ENCODE measurements around the gene SPRR1A.
"Not testable (repeated sequence)": the region's sequence is repeated elsewhere in the genome, so short reads cannot be mapped to it uniquely, and the experiment has no call there.

SPRR1A gene

DNA sequence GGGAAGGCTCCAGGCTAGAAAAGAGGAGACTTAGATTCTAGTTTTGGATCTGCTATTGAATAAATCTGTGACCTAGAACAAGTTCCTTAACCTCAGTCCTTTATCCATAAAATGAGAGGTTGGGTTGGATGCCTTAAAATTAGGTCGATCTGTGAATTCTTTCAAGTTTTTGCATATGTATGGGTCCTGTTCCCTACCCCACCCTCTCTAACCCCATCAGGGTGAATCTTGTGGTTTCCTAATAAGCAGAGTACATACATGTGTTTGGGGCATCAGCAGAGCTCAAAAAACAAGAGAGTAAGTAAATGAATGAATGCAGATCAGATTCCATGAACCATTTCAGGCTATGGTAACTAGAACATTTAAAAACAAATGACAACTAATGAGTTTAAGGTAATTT, 7.2 kb upstream of the SPRR1A start:
- DNase-seq, result no peak

DNA sequence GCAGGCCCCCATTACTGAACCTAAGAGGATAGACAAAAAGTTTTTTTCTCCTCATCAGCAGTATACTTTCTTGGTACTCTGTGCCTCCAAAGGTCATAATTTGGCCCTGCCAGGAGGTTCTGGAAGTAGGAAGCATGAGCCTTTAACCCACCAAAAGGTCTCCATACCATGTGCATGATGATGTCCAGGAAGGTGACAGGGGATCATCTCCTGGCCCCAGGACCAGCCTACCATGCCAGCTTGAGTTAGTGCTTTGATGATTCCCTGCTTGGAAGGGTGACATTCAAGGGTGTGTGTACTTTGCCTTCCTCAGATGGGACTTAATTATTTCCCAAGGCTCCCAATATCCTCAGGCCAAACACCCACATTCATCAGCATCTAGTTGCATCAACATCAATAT, 6.3 kb upstream of the SPRR1A start:
- no peak for DNase-seq

DNA sequence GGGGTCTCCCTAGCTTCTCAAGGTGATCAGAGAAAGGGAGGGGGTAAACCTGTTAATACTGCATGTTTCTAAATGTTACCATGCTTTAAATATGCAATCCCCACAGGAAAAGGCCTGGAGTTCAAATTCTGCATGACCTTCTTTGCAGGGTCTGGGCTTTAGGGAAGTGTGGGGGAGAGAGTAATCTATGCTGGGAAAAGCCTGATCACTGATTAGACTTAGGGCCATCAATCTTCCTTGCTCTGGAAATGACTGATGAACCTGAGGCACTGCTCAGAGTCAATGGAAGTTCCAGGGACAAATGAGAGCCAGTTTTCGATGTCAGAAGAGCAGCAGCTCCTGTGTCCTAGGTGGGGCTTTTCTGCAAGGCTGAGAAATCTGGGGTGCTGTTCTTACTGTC, 3.2 kb upstream of the SPRR1A start:
- no peak for DNase-seq

DNA sequence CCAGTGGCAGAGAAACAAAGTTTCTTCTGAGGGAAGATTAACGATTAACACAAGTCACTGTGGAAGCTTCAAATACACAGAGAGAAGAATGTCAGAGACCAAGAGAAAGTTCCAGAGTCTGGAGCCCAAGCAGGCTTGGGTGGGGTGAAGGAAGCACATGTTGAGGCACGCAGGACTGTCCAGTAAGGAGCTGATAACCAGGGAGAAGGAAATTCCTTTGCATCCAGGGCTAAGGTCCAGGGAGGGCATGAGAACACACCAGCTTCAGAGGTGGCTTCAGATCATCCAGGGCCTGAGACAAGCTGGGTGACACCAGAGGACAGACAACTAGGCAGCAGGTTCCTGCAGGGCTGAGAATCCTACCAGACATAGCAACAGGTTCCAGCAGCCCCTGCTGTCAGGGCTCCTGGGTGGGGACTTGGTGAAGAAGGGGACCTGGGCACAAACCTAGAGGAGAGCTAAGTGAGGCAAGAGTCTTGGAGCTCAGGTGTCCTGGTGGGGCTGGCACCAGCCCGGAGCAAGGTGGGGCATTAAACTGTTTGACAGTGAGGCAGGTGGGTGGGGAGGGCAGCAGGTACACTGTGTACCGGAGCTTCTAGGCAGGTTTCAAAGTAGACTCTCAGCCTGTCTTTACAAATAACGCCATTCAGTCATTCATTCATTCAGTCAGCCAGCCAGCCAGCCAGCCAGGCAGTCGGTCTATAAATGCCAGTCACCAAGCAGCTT, 2.6 kb upstream of the SPRR1A start:
- DNase-seq, result no peak

DNA sequence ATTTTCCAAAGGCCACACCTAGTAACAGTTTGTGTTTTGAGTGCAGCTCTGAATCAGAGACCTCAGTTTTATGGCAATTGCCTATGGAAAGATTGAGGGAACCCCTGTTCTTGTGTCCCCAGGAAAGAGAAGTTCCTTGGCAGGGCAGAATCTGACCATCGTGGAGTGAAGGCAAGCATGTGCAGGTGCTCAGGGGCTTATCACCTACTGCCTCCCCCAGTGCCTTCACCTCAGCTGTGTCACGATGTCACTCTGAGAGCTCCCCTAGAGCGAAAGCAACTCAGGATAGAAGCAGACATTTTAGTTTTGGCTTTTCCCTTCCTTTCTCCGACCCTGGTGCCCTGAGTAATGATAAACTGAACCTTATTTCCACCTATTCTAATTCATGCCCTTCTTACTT, 1.8 kb upstream of the SPRR1A start:
- DNase-seq, result no peak

DNA sequence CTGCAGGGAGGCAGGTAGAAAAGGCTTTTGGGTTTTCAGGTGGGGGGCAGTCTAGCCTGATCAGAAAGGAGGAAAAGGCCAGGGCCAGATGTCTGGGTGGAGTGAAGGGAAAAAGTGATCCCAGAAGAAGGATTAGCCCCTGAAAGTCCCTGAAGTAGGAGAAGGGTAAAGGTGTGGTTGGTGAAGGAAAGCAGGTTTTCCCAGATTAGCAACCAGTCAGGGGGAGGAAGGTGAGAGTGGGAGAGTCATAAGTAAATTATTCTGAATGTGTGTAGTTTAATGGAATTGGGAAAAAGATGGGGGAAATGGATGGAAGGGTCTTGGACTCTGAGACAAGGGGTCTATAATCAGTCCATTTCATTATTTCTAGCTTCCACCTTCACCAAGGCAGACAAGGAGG, 647 bp upstream of the SPRR1A start:
- no peak for DNase-seq

DNA sequence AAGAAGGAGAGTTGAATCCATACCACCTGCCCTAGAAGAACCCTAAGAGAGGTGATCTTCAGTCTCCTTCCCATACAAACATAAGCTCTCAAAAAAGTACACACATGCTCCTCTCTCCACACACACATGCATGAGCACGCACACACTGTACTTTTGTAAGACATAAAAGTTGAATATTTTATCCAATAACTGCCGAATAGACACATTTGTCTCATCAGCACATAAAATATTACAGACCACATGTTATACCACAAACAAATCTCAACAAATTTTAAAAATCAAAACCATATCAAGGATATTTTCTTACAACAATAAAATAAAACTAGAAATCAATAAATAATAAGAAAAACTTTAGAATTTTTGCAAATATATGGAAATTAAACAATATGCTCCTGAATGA, 2.7 kb downstream of the SPRR1A start:
- no peak for DNase-seq

DNA sequence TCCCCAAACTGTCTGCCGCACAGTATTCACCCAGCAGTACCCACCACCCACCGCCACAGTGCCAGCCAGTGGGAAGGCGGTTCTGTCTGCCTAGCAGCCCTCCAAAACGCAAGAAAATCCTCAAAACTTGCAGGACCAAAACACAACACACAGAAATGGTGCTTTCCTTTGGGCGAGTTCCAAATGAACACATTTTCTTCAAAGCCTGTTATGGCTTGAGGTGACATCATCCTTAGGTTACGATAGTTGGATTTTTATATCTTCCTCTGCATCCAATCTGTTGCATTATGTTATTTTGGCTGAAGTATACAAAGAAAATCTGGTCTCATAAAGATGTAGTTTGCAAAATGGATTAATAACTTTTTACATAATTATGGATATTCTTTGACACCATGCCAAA, 9.3 kb downstream of the SPRR1A start:
- DNase-seq, result no peak

DNA sequence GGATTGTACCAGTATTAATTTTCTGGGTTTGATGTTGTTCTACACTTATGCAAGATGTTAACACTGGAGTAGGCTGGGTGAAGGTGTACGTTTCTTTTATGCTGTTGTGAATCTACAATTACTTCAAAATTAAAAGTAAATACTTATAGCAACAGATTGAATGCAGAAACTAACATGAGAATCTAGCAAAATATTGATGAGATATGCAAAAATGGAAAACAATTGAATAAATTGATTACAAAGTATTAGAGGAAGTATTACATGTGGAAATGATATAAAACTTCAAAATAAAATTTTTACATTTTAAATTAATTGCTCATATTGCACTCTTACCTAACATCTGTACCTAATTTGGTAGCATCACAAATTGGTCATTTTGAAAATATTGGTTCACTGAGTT, 12.0 kb downstream of the SPRR1A start:
- no peak for DNase-seq

DNA sequence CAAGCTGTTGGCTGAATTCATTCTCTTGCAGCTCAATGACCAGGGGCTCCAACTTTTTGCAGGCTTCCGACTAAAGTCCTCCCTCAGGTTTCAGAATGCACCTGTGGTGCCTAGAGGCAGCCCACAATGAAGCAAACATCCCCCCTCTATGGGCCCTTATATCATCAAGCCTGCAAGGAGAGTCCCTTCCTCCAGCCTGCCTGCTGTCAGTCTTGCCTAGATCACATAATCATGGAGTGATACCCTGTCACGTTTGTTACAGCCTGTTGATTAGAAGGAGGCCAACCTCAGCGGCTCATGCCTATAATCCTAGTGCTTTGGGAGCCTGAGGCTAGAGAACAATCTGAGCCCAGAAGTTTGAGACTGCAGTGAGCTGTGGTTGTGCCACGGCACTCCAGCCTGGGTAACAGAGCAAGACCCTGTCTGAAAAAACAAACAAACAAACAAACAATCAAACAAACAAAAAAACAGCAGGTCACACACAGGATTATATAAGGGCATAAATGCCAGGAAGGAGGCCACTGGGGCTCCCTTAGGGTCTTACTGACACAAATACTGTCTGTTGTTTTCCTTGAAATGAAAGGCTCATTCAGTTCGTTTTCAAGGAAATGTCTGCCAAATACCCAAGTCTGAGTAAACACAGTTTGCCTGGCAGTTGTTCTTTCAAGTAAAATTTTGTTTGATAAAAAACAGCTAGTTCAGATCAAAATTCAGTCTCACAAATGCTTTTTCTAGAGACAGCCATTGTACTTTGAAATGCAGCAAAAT, 12.9 kb downstream of the SPRR1A start:
- no peak for DNase-seq

DNA sequence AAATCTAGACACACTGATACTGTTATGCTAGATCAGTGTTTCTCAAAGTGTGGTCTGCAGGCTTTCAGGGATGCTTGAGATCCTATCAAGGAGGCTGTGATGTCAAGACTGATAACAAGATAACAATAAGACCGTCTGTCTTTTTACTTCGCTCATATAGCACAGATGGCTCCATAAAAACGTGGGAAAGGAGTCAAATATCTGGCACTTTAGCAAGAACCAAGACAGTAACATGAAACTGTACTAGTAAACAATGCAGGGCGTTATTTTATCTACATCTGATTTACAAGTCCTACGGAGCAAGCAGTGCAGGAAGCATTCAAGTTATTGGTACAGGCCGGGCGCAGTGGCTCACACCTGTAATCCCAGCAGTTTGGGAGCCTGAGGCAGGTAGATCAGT, 14.0 kb downstream of the SPRR1A start:
- no peak for DNase-seq

DNA sequence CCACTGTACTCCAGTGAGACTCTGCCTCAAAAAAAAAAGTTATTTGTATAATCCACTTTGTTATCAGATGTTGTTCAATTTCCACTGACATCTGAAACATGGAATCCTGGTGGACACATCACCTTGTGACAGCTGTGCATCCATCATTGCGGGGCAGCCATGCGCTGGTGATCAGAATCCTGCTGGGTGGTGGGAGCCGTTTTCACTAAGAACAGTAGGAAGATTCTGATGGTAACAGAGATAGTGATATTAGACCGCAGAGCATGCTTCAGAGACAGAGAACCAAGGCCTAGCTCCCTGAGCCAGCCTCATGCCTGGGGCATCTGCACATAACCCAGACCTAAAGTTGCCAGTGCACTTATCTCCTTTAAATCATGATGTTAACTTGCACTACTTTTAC, 14.6 kb downstream of the SPRR1A start:
- DNase-seq, result no peak

DNA sequence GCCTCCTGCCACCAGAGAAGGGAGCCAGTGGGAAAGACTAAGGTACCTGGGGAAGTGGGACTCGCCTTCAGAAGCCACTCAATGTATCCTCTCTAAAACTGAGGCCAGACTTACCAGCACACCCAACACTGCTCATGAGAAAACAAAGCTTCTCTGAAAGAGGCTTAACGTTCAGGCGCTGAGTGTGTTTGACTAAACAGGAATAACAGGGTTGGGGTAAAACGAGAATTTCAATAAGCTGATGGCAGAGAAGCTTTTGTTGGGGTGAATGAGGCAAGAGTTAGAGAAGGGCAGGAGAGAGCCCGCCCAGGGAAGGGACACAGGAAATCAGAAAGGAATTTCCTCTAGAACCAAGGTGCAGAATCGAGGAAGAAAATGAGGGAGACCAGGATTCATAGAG, 15.9 kb downstream of the SPRR1A start:
- no peak for DNase-seq

DNA sequence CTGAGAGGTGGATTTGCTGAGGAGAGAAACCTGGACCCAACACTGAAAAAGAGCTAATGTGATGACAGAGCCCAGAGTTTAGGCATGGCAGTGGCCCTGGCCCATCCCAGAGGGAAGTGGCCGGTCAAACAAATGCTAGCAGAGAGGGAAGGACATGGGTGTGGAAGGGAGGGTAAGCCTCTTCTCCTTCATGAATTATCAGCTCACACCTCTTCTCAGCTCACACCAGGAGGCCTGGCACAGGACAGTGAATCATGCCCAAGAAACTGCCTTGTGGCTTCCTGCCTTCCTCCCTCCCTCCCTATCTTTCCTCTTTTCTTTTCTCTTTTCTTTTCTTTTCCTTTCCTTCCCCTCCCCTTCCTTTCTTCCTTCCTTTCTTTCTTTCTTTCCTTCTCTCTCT, 16.4 kb downstream of the SPRR1A start:
- DNase-seq, result no peak

DNA sequence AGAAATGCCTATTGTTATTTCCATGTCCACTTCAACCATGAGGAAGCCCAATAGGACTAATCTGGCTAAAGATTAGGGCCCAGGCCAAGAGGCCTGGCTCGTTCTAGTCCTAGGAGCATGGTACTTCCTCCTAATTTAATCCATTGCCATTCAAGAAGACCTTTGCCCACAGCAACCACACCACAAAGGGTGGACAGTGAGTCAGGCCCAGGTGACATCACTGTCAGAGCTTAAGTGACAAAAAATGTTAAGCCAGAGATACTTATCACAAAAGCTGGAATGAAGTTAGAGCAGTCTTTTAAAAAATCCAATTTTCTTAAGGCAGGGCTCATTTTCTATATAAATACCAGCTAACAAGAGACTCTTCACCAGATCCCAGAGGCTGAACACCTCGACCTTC, 17.5 kb downstream of the SPRR1A start, which contains the start of gene SPRR3:
Gene SPRR3 (plus strand): TSS at position 368 of the 400 bp plus-strand sequence. CDS start 1,272 bp downstream, outside the sequence.
- DNase-seq, result no peak

DNA sequence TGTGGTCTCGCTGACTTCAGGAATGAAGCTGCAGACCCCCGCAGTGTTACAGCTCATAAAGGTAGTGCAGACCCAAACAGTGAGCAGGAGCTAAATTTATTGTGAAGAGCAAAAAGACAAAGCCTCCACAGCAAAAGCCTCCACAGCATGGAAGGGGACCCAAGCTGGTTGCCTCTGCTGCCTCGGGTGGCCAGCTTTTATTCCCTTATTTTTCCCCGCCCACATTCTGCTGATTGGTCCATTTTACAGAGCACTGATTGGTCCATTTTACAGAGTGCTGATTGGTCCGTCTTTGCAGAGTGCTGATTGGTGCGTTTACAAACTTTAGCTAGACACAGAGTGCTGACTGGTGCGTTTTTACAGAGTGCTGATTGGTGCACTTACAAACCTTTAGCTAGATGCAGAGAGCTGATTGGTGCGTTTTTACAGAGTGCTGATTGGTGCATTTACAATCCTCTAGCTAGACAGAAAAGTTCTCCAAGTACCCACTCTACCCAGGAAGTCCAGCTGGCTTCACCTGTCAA, 27.4 kb downstream of the SPRR1A start:
- DNase-seq, result not testable (repeated sequence)

DNA sequence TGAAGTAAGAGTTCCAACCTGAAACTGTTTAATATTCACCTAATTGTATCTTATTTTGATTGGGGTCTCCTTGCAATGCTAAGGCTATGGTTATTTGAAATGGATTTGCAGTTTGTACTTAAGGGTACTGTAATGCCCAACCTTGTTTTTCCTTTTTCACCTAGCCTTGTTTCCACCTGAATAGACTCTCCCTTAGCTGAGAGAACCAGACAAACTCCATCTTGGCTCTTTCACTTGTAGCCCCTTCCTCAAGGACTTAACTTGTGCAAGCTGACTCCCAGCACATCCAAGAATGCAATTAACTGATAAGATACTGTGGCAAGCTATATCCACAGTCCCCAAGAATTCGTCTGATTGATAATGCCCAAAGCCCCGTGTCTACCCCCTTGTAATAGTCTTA, 37.9 kb downstream of the SPRR1A start:
- DNase-seq, result not testable (repeated sequence)

DNA sequence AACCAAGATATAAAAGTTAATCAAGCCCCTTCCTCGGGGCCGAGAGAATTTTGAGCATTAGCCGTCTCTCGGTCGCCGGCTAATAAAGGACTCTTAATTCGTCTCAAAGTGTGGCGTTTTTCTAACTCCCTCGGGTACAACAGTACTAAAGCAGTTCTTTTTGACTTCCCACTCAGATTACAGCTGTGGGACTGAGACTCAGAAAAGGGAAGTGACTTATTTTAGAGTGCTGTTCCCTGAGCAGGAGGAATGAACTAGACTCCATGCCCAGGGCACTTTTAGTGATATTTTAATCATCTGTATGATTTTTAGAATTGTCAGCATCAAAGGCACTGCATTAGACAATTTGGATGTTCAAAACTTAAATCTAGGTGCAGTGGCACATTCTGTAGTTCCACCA, 38.5 kb downstream of the SPRR1A start:
- DNase-seq, result peak; percentile 11

DNA sequence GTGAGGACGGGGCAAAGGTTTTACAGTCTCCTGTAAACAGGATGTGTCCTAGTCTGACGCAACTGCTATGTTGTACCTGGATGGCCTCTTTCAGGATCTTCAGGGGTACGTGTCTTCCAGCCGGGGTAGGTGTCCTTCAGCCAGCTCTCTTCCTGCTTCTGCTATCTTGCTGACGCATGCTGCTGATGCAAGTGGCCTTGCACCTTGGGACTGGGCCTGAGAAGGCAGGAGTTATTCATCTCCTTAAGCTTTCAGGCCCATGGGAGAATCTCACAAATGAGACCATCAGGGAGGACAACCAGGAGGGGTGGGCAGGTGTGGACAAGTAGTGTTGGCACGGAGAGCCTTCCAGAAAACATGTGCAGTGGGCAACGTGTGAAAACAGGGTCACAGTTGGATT, 39.2 kb downstream of the SPRR1A start:
- DNase-seq, result no peak

DNA sequence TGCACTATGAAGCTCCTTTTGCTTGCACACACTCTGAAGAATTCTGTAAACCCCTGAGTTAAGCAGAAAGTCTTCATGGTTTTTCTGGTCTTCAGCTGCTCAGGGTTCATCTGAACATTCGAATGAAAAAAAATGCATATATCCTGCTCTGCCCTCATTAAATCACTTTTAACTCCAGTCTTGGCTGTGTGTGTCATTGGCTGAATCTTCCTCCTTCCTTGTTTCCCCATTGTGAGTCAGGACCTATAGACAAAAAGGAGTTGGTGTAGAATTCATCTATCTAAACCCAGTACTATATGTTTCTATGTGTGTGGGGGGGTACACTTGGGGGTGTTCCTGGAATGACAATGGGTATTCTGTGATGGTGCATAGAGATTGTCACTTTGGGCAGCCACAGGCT, 40.5 kb downstream of the SPRR1A start:
- DNase-seq, result no peak

DNA sequence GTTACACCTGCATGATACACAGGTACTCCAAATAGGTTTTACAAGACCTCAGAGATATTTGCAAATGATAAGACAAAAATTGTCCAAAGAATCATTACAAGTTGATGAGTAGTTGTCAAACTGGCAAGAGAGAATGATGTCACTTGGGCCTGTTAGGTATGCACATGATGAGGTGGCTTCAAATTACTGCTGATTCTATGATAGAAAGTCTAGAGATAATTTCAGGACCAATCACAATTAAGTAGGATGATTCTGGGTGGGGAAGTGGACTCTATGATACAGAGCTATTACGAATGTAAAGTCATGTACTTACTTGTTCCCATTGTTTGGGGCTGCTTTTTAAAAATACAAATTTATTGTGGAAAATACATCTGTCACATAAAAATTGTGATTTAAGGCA, 41.9 kb downstream of the SPRR1A start:
- DNase-seq, result no peak

DNA sequence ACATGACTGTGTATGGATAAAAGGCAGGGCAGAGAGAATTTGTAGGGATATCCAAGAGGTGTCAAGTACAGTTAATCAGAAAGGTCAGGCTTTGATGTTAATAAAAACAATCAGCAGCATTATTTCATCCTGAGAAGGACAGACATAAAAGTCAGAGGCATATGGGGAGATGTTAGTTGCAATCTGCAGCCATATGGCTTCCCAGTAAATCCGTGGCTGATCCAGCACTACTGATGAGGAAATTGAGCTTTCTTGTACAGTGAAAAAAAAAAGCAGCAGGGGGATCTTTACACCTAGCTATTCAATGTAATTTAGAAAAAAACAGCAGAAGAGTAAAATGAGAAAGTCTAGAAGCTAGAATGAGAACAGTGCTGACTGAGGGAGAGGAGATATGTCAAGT, 44.9 kb downstream of the SPRR1A start:
- no peak for DNase-seq

DNA sequence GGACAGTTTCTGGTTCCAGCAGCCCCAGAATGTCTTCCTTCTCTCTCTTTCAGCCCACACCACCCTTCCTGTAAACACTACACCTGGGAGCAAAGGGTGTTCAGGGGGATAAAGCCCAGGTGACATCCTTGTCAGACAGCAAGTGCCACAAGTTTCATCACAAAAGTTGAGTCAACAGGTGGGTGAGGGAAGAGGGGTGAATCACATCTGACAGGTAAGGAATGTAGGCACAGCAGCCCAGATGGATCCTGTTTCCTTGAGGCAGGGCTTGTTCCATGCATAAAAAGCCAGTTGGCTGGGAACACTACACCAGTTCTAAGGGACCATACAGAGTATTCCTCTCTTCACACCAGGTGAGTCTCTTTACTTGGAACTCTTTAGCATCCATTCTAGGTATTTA, 47.0 kb downstream of the SPRR1A start, which contains the start of gene SPRR1B:
Gene SPRR1B (plus strand): TSS at position 309 of the 400 bp plus-strand sequence. CDS start 1,143 bp downstream, outside the sequence.
- no peak for DNase-seq

DNA sequence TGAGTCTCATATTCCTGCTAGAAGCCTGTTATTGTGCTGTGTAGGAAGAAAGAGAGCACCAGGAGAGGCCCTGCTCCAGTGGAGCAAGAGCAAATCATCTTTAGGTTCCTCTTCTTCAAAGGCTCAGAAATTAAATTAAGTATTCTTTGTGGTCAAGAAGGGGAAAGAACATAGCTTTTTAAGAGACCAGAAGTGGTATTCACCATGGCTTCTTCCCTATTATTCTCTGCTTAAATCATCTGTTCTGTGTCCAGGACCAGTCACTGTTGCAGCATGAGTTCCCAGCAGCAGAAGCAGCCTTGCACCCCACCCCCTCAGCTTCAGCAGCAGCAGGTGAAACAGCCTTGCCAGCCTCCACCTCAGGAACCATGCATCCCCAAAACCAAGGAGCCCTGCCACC, 48.2 kb downstream of the SPRR1A start:
- DNase-seq, result no peak
